Gastrocnemius medialis (tissue), 4 donors: ENCODE measurements around the gene ABI3BP. TPM values are rescaled to one million over a fixed set of nuclear protein-coding genes. Genes with fewer than 3 reads are reported as not detected.

ENCODE experiments used
- ATAC-seq, 2 donors: fragments of 150-250 bp; one replicate each; pipeline ENCODE4 v1.9.1; 2016
- DNase-seq, 2 donors: peaks; one replicate each; pipeline ENCODE4 v3.0.0-alpha.2; 2019
- H3K27ac ChIP-seq, 4 donors: fragments of 200-600 bp; sonication (generic); 1 replicate in 1 of 4; 2 replicates in 3 of 4; pipeline ENCODE4 v1.5.1; 2016 to 2018; ENCODE audit warnings: mild to moderate bottlenecking in 2 of 4, moderate library complexity in 1 of 4
- H3K27me3 ChIP-seq, 3 donors: fragments of 200-600 bp; sonication (generic) in 2 of 3; 1 replicate in 1 of 3; 2 replicates in 2 of 3; pipeline versions ENCODE4 v1.5.1 to v1.6.0; 2016 to 2019; ENCODE audit warnings: mild to moderate bottlenecking in 1 of 3, moderate library complexity in 1 of 3
- H3K36me3 ChIP-seq, 2 donors: fragments of 200-600 bp; sonication (generic) in 1 of 2; one replicate each; pipeline ENCODE4 v1.5.1; 2017 to 2018
- H3K4me1 ChIP-seq, 2 donors: fragments of 200-600 bp; sonication (generic) in 1 of 2; one replicate each; pipeline ENCODE4 v1.5.1; 2016 to 2017; ENCODE audit warnings: mild to moderate bottlenecking in 2 of 2
- H3K4me3 ChIP-seq, 4 donors: fragments of 200-600 bp; sonication (generic) in 3 of 4; 1 replicate in 1 of 4; 2 replicates in 3 of 4; pipeline ENCODE4 v1.5.1; 2016 to 2019; ENCODE audit warnings: mild to moderate bottlenecking in 2 of 4
- H3K9me3 ChIP-seq, 3 donors: fragments of 200-600 bp; sonication (generic) in 2 of 3; 1 replicate in 1 of 3; 2 replicates in 2 of 3; pipeline ENCODE4 v1.5.1; 2016 to 2019
- CTCF ChIP-seq, 5 experiments: fragments of 450-650 bp in 3 of 5; fragments of 200-600 bp in 2 of 5; sonication (generic) in 2 of 5; IDR thresholded peaks in 4 of 5; conservative IDR thresholded peaks in 1 of 5; 1 replicate in 4 of 5; 2 replicates in 1 of 5; pipeline ENCODE4 v1.5.1; 2016 to 2019; ENCODE audit warnings: antibody characterized with exemption in 5 of 5, mild to moderate bottlenecking in 3 of 5, moderate library complexity in 3 of 5
- POLR2A ChIP-seq, 2 donors: fragments of 450-650 bp; IDR thresholded peaks; one replicate each; pipeline ENCODE4 v1.6.1; 2017; ENCODE audit warnings: antibody characterized with exemption in 2 of 2, mild to moderate bottlenecking in 2 of 2, moderate library complexity in 2 of 2
- in situ Hi-C, 4 donors: fragments of 200-750 bp; cut with MboI; loops; one replicate each; pipeline versions ENCODE4 v1.15.0 to v1.8.0; 2017; ENCODE audit warnings: low sequenced_read_pairs in 4 of 4
- intact Hi-C: fragments of 100-400 bp; cut with DNase I; formaldehyde crosslinking; loops from one replicate; pipeline ENCODE4 v1.15.1; 2023; ENCODE audit warnings: low total_unique reads
- total RNA-seq, 4 donors: library from RNA; depleted of rRNA; stranded (reverse); fragments of >200 nt; gene quantifications; one replicate each; pipeline versions ENCODE4 v1.1.0 to v1.2.3, GENCODE V29; 2016

The ABI3BP gene
- total RNA-seq, 4 donors from 2014 or later, result 15.3 to 21.8 (median 19.5) TPM

GRCh38 chr3:100899440-100900091 lies 93.7 kb downstream of the ABI3BP start:
- no peak for ATAC-seq

GRCh38 chr3:100898681-100899080 lies 94.5 kb downstream of the ABI3BP start:
- no peak for TF ChIP-seq POLR2A (IDR thresholded peaks at IDR 0.05)
- TF ChIP-seq CTCF (IDR thresholded peaks at IDR 0.05 in 4 of 5, conservative IDR thresholded peaks at IDR 0.05 in 1 of 5), result no peak
- DNase-seq (no peak), ATAC-seq (no peak)
- Histone ChIP-seq H3K27me3 (no peaks in the 10 kb centered on the region), H3K4me3 (no peak overlapping the region), H3K27ac (no peak overlapping the region), H3K4me1 (no peaks in the 10 kb centered on the region), H3K36me3 (no peaks in the 10 kb centered on the region), H3K9me3 (no peaks in the 10 kb centered on the region)
- intact Hi-C loops, result no loop called here
- in situ Hi-C loops, result no loop called here

More at GRCh38 chr3:100899440-100900091, 93.7 kb downstream of the ABI3BP start:
- H3K4me1 ChIP-seq, result no peaks in the 10 kb centered on the region
- H3K27me3 ChIP-seq, result no peaks in the 10 kb centered on the region
- intact Hi-C loops, result no loop called here
- no peak overlapping the region for H3K27ac ChIP-seq
- TF ChIP-seq POLR2A (IDR thresholded peaks at IDR 0.05), result no peak
- no peak for TF ChIP-seq CTCF (IDR thresholded peaks at IDR 0.05 in 4 of 5, conservative IDR thresholded peaks at IDR 0.05 in 1 of 5)
- no peak overlapping the region for H3K4me3 ChIP-seq
- in situ Hi-C loops, result no loop called here
- DNase-seq, result no peak
- no peaks in the 10 kb centered on the region for H3K36me3 ChIP-seq
- H3K9me3 ChIP-seq, result no peaks in the 10 kb centered on the region

- no peak for ATAC-seq
- Histone ChIP-seq H3K4me1 (no peaks in the 10 kb centered on the region), H3K9me3 (no peaks in the 10 kb centered on the region), H3K27me3 (no peaks in the 10 kb centered on the region), H3K36me3 (no peaks in the 10 kb centered on the region), H3K27ac (no peak overlapping the region), H3K4me3 (no peak overlapping the region)
- no peak for DNase-seq
- no peak for TF ChIP-seq CTCF (IDR thresholded peaks at IDR 0.05 in 4 of 5, conservative IDR thresholded peaks at IDR 0.05 in 1 of 5)
- intact Hi-C loops (no loop called here), in situ Hi-C loops (no loop called here)
Observed at GRCh38 chr3:100896994-100897393, 96.2 kb downstream of the ABI3BP start.

GRCh38 chr3:100893590-100893989 lies 99.6 kb downstream of the ABI3BP start:
- intact Hi-C loops (no loop called here), in situ Hi-C loops (no loop called here)
- H3K9me3 ChIP-seq, result no peaks in the 10 kb centered on the region
- DNase-seq (no peak), ATAC-seq (no peak)
- H3K4me3 ChIP-seq, result no peak overlapping the region
- no peak for TF ChIP-seq CTCF (IDR thresholded peaks at IDR 0.05 in 4 of 5, conservative IDR thresholded peaks at IDR 0.05 in 1 of 5)
- no peak for TF ChIP-seq POLR2A (IDR thresholded peaks at IDR 0.05)
- H3K27me3 ChIP-seq, result no peaks in the 10 kb centered on the region
- H3K27ac ChIP-seq, result no peak overlapping the region
- no peaks in the 10 kb centered on the region for H3K36me3 ChIP-seq
- H3K4me1 ChIP-seq, result no peaks in the 10 kb centered on the region

- H3K9me3 ChIP-seq, result no peaks in the 10 kb centered on the region
- no peak for ATAC-seq
- in situ Hi-C loops (no loop called here), intact Hi-C loops (no loop called here)
- H3K27me3 ChIP-seq, result no peaks in the 10 kb centered on the region
- TF ChIP-seq CTCF (IDR thresholded peaks at IDR 0.05 in 4 of 5, conservative IDR thresholded peaks at IDR 0.05 in 1 of 5) (no peak), POLR2A (IDR thresholded peaks at IDR 0.05) (no peak)
- H3K4me1 ChIP-seq, result no peaks in the 10 kb centered on the region
- no peaks in the 10 kb centered on the region for H3K36me3 ChIP-seq
- H3K27ac ChIP-seq, result no peak overlapping the region
- no peak overlapping the region for H3K4me3 ChIP-seq
- DNase-seq, result peak in 1 of 2 donors; percentile 20
Observed at GRCh38 chr3:100893108-100893507, 100.1 kb downstream of the ABI3BP start.
